HG03139 (cell line): Measurements from ENCODE around the gene TMEM130.
"Not testable (repeated sequence)": the region's sequence is repeated elsewhere in the genome, so short reads cannot be mapped to it uniquely, and the experiment has no call there.

Experiments
- ATAC-seq: cut with Tn5 transposase; IDR thresholded peaks from one replicate; pipeline ENCODE4 v1.9.1; 2021; ENCODE audit not compliant: unreplicated experiment

The TMEM130 gene

DNA sequence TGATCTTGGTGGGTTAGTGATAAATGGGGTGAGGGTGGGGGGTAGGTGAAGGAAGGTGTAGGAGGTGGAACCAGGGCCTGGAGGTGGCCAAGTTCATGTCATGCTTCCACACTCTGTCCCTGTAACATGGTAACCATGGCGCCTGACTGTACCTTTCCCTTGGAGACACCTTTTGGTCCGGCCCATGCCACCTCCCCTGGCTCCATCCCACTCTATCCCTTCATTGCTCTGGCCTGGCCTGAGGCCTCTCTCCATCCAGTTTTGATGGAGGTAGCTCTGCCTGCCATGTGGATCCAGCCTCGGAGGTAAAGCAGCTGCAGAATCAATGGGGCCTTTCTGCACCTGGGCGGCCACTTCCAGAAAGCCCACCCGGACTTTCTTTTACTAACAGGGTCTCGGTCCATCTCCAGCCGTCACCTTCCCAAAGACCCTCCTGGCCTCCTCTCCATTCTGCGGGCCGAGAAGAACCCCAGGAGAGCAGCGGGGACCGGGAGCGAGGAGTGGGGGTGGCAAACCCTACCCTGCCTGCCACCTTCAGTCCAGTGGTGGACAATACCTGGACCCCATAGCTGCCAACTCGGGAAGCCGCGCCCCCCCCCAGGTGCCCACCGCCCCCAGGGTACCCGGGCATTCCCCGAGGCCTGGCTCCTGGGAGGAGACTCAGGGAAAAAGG, 8.0 kb upstream of the TMEM130 start:
- no peak for ATAC-seq

DNA sequence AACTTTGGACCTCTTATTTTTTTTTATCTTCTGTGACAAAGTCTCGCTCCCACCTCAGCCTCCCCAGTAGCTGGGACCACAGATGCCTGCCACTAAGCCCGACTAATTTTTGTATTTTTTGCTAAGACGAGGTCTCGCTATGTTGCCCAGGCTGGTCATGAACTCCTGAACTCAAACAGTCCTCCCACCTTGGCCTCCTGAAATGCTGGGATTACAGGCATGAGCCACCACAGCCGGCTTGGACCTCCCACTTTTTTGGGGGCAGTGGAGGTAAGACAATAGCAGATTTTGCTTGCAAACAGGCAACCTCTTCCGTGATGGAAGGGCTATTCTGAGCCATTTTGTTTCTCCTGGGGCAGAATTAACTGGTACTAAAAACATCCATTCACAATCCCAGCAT, 7.3 kb upstream of the TMEM130 start:
- ATAC-seq: no peak

DNA sequence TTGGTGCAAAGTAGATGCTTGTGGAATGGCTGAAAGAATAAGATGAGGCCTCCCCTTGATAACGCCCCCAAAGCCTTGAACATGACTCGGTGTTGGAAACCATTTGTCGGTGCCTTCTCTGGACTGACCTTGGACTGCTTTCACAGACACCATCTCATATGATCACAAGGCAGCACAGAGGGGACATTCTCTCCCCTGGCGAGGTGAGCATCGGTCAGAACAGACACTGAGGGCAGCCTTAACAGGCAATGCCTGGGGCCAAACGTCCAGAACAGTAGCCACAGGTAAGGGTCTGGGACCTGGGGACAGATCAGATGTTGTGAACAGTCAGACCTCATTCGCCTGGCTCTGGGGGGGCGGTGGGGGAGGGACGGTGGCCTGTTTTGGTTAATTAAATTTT, 5.7 kb upstream of the TMEM130 start:
- no peak for ATAC-seq

DNA sequence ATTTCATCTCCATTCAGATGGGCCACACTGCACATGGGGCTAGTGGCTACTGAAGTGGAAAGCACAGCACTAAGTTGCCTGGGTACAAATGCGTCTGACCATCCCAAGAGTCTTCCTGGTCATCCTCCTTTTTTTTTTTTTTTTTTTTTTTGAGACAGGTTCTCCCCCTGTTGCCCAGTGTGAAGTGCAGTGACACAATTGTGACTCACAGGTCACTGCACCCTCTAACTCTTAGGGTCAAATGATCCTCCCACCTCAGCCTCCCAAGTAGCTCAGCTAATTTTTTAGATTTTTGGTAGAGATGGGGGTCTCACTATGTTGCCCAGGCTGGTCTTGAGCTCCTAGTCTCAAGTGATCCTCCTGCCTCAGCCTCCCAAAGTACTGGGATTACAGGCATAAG, 5.1 kb upstream of the TMEM130 start:
- ATAC-seq: no peak

GRCh38 chr7:98873610-98874009, 3.8 kb upstream of the TMEM130 start:
- ATAC-seq: not testable (repeated sequence)

DNA sequence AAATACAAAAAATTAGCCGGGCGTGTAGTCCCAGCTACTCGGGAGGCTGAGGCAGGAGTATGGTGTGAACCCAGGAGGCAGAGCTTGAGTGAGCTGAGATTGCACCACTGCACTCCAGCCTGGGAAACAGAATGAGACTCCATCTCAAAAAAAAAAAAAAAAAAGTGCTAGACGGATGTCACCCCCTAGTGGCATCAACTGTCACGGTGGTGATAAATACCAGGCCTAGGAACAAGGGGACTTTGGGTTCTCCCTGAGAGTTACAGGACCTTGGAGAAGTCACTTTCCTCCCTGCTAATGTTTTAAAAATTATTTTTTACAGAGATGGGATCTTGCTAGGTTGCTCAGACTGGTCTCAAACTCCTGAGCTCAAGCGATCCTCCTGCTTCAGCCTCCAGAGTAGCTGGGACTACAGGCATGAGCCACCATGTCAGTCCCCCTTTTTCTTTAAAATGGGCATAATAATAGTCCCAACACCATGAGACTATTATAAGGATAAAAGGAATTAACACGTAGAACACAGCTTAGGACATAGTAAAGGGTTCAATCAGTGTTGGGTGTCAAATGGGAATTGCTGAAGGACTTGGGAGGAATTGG, 2.6 kb upstream of the TMEM130 start:
- no peak for ATAC-seq

DNA sequence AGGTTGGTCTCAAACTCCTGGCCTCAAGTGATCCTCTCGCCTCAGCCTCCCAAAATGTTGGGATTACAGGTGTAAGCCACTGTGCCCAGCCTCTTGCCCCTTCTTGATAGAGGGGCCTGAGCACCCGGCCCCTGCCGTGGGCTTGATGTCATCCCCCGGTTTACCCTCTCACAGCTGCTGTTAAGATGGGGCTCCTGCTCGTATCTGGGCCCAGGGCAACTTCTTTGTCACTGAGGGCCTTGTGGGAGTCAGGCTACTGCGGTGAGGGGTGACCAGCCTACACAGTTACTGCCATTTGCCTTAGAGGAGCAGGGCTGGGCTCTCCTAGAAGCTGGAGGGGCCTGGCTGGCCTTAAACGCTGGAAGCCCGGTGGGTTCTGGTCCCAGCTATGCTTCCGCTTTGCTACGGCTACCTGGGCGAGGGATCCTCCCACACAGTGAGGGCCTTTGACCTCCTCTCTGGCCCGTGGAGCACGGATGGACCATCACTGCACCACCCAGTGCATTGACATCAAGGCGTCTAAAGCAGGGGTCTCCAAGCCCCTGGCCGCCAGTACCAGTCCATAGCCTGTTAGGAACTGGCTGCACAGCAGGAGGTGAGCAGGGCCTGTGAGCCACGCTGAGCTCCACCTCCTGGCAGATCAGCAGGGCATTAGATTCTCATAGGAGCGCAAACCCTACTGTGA, 1.1 kb upstream of the TMEM130 start:
- no peak for ATAC-seq

- no peak for ATAC-seq
Measured at GRCh38 chr7:98870121-98870651, 372 bp upstream of the TMEM130 start.

GRCh38 chr7:98869027-98869596, 702 bp downstream of the TMEM130 start:
- ATAC-seq: no peak

DNA sequence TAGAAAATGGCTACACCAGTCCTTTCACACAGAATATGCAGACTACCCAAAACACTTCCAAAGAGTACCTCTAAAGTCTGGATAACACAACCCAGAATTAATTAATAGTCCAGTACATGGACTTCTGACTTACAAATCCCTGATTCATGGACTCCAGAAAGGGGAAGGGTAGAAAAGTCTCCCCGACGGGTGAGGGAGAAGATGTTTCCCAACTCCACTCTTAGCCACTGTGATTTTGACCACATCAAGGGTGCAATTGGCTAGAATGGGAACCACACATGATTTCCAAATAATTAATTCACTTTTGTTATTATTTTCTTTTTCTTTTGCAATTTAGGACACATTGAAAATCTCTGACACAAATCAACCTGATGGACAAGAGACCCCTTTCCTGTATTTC, 1.4 kb downstream of the TMEM130 start:
- no peak for ATAC-seq

GRCh38 chr7:98866765-98867164, 3.0 kb downstream of the TMEM130 start:
- ATAC-seq: no peak

GRCh38 chr7:98866351-98866750, 3.5 kb downstream of the TMEM130 start:
- no peak for ATAC-seq

DNA sequence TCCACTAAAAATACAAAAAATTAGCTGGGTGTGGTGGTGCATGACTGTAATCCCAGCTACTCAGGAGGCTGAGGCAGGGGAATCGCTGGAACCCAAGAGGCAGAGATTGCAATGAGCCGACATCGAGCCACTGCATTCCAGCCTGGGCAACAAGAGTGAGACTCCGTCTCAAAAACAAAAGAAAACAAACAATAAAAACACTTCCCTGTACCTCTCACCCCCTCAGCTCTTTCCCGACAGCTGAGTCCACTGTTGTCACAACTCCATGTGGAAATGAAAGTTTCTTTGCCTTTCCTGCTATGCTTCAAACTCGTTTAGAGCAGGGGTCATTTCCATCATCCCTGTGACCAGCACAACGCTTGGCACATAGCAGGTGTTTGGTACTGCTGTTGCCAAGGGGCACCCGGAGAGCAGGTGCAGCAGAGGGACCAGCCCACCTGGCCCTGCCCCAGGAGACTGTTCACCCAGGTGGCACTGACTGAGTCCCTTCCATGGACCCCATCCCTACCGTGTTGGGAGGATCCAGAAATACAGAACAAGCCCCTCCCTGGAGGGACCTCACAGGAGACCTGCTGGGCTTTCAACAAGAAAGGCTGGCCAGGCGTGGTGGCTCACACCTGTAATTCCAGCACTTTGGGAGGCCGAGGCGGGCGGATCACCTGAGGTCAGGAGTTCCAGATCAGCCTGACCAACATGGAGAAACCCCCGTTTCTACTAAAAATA, 4.9 kb downstream of the TMEM130 start:
- ATAC-seq: no peak

DNA sequence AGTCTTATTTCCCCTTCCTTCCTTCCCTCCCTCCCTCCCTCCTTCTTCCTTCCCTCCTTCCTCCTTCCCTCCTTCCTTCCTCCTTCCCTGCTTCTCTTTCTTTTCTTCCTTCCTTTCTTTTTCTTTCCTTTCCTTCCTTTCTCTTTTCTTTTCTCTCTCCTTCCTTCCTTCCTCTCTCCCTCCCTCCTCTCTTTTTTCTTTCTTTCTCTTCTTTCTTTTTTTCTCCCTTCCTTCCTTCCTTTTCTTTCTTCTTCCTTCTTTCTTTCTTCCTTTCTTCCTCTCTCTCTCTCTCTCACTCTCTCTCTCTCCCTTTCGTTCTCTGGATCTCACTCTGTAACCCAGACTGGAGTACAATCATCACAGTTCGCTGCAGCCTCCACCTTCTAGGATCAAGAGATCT, 6.2 kb downstream of the TMEM130 start:
- ATAC-seq: no peak

DNA sequence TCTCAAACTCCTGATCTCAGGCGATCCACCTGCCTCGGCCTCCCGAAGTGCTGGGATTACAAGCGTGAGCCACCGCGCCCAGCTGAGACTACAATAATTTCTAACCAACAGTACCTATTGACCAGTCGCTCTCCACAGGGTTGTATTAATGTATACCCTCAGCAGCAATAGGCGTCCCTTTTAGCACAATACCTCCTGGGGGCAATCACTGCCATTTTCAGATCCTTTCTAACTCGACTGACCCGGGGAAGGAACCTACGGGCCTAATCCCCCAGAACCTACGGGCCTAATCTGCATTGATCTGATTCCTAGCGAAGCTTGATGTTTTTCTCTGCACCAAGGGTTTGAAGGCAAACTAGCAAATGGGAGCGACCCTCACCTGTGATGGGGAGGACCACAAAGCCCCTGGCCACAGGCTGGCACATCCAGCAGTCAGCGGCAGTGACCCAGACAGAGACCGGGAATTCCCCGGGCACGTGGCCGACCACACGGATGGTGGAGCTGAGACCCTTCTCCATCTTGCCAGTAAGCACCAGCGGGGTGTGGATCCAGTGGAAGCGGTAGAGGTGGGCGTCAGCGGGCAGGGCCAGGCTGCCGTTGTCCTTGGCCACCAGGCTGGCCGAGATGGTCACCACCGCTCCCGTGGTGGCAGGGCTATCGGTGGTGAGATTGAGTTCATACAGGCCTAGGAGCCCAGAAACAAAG, 6.9 kb downstream of the TMEM130 start:
- ATAC-seq: no peak

DNA sequence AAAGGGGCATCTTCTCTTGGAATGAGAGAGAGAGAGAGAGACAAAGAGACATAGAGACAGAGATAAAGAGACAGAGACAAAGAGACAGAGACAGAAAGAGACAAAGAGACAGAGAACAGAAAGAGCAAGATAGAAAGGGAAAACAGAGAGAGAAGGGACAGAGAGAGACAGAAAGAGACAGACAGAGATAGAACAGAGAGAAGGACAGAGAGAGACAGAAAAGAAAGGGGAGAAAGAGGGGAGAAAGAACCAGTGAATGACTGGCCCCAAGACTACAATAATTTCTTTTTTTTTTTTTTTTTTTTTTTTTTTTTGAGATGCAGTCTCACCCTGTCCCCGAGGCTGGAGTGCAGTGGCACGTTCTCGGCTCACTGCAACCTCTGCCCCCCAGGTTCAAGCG, 7.6 kb downstream of the TMEM130 start:
- no peak for ATAC-seq

DNA sequence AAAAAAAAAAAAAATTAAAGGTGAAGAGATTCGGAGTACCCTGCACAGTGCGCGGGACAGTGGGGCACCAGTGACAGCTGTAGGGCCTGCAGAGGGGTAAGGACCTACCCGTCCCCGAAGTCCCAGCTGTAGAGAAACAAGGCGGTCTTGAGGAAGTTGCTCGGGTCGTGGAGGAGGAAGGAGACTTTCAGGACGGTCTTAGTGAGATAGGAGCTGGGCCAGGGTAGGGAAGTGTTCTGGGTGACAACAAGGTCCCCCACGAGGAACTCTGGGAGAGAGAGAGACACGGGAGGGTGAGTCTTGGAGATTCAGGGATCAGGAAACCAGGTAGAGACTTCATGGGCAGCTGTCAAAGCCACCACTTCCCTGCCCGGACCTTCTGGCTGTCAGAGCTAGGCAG, 9.7 kb downstream of the TMEM130 start:
- no peak for ATAC-seq

DNA sequence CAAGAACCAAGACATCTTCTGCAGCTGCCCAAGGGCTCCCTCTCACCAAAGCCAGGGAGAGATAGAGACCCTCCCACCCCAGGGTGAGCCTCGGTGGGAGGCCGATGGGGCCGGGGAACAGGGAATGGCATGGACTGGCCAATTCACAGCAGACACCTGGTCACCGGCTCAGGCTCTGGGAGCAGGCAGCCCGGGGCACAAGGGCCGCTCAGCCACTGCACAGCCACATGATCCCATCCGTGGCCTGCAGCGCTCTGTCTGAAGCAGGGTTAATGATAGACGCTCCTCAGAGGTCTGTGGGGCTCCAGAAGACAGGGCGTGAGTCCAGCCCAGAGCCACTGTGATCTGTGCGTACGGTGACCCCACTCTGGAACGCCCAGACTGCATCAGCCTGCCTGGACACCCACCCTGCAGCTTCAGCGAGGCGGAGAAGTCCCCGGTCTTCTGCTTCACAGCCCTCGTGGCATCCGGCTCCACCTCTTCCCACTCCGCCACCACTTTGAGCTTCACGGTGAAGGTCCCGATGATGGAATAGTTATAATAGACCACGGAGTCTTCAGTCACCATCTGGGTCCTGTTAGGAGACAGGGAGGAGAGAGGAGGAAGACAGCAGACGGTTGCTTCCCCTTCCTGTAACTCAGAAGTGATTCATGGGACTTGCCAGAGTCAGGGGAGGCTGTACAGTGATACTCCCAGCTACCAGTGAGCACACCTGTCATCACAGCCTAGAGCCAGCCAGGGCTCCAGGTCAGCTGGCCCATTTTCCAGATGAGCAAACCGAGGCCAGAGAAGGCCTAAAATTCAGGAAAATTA, 14.0 kb downstream of the TMEM130 start:
- ATAC-seq: no peak

GRCh38 chr7:98852826-98853225, 17.0 kb downstream of the TMEM130 start:
- ATAC-seq: no peak

DNA sequence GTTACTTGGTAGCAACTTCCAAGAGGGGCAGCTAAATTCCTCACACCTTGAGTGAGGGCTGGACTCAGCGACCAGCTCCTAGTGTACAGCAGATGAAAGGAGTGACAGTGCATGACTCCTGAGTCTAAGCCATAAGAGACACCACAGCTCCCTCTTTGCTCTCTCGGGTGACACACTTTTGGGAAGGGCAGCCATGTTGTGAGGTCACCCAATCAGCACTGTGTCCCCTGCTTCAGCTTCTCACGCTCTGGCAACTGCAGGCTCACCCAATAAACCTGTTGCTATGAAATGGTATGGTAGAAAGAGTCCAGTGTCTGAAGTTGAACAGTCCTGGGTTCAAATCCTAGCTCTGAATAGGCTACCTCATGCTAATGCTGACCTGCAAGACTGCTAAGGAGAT, 20.9 kb downstream of the TMEM130 start:
- ATAC-seq: no peak
